Activated CD8-positive, alpha-beta memory T cell treated with anti-CD3 and anti-CD28 coated beads, Interleukin-2, amount 50 U/mL, for 24 hours (primary cell): ENCODE measurements around the gene SLC36A4.
"Not testable (repeated sequence)": the region's sequence is repeated elsewhere in the genome, so short reads cannot be mapped to it uniquely, and the experiment has no call there.

Source experiments
- DNase-seq: peaks from one replicate; pipeline ENCODE4 v3.0.0-alpha.2; 2020; ENCODE audit errors: extremely low read depth

The SLC36A4 gene

DNA sequence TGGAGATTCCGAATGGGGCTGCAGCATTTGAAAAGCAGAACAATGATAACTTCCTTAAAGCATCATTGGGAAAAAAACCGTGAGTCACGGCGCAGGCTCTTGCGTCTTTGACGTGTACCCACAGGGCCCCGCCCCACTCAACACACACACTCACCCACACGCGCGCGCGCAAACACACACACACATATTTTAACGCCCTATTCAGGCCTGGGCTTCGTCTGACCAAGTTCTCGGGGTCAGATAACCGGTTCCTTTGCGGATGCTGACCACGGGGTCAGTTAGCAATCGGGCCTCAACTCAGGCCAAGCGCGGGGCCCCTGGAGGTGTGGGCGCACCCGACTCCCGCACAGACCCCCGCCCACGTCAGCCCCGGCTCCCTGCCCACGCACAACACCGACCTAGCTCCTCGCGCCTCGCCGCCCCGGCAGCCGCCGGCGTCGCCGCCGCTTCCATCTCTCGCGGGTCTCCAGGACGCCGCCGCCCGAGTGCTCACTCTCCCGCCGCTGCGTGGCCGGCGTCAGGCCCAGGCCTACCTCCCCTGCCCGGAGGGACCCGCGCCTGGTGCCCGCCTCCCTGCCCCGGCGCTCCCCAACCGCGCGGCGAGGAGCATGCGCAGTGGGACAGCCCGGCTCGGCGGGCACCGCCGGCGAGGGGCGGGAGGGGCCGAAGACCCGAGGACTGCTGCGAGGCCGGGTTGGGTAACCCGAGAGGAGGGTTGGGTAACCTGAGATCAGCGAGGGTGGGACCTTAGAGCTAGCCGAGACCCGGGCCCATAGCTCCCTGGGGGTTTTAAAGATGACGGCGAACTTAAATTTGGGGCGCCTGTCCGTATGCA is at the start of gene SLC36A4:
Gene SLC36A4, minus strand, starts transcription at position 612 of the 835 bp plus-strand sequence. Its CDS starts 159 bp downstream, at position 453.
- DNase-seq, result peak; percentile 76

DNA sequence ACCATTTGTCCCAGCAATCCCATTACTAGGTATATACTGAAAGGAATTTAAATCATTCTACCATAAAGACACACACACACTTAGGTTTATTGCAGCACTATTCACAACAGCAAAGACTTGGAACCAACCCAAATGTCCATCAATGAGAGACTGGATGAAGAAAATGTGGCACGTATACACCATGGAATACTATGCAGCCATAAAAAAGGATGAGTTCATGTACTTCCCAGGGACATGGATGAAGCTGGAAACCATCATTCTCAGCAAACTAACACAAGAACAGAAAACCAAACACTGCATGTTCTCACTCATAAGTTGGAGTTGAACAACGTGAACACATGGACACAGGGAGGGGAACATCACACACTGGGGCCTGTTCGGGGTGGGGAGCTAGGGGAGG is 49.0 kb upstream of the SLC36A4 start:
- DNase-seq, result not testable (repeated sequence)

DNA sequence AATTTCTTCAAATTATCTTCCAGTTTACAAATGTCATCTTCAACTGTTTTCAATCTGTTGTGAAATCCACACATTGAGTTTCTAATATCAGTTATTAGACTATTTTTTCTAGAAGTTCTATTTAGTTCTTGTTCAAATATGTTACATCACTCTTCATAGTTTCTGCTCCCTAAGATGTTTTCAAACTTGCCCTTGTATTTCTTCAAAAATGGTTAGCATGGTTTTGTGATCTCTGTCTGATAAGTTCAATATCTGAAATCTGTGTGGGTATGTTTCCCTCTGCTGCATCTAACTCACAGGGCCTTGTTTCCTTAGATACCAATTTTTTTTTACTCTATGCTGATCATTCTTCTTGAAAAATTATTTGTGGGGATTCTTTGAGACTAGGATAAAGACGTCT is 46.2 kb upstream of the SLC36A4 start:
- no peak for DNase-seq

DNA sequence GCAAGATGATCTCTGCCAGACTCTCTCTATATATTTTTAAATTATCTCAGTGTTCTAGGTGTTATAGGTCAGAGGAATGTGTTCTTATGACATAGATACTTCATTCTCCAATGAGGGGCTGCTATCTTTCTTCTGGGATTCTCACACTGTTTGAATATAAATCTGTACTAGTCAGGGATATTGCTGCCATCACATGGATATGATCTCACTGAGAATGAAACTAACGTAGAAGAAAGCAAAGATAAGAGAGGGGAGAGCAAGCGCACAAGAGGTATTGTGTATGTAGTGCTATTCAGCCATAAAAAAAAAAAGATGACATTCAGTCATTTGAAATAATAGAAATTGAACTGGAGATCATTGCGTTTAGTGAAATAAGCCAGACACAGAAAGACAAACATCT is 42.2 kb upstream of the SLC36A4 start:
- no peak for DNase-seq

DNA sequence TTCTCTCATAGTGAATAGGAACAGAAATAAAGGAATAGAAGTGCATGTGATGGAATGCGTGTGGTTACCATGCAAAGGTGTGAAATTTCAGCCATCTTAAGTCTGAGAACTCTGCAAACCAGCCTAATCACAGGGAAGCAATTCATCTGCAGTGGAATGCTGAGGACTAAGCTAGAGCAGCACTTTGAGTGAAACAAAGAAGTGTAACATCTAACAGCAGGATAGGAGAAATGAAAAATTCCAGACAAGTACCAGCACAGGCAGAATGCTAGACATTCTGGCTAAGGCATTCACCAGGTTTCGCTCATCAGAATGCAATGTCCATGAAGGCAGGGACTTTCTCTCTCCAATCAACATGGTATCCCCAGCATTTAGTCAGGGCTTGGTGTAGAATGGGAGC is 41.2 kb upstream of the SLC36A4 start:
- DNase-seq, result no peak

DNA sequence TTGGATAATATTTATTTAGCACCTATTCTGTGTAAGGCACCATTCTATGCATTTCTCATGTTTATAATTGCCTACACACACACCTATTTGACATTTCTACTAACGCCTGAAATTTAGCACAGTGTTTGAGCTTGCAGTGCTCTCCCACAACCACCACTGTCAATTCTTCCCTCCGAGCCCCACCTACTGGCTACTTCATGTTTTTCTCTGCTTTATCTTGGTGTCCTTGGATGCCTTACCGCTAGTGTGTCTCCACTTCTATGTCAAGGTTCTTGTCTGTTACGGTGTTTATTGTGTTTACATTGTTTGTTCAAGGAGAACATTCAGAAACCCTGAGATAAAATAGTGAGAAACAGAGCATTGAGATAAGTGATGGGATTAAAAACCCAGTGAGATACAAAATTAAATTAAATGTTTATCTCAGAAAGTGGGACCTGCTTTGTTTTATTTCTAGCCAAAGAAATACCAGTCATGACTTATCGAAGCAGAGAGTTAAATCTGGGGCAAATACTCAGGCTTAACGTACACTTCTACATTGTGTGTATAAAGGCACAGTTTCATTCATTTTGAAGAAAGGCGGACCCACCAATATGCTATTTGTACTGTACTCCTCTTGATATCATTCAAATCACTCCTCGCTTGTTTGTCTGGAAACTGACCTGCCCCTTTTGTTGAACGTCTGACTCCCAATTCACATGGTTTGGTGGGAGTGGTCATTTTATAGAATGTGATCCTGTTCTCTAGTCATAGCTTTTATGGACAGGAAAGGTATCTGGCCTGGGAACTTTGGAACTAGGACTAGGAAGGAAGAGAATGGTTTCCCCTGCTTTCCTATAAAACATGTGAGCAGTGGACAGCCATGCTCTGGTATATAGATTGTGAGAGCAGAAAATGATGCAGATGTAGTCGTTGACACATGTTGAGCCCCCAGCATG is 39.2 kb upstream of the SLC36A4 start:
- DNase-seq, result no peak

DNA sequence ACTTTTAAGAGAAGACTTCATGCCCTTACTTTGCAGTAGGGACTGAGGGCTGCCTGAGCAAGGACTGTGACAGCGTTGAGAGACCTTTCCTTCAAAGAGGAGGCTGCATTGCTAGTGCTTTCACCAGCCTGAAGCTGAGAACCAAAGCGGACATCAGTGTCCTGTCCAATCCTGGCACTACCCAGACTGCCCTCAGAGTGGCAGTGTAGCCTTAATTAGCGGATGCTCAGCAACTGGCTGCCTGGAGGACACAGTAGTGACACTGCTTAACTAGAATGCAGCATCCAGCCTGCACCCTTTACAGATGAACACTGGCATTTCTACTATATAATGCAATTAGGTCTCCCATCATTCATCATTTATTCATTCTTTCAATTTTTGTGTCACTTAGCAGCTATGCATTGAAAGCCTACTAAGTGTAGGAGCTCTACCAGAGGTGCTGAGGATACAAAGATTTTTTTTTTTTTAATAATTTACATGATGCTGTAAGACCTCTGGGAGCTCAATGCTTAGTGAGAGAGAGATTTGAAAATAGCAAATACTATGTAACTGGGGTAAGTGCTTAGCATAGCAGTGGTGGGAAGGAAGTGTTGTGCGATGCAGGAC is 36.9 kb upstream of the SLC36A4 start:
- peak; percentile 24 for DNase-seq

DNA sequence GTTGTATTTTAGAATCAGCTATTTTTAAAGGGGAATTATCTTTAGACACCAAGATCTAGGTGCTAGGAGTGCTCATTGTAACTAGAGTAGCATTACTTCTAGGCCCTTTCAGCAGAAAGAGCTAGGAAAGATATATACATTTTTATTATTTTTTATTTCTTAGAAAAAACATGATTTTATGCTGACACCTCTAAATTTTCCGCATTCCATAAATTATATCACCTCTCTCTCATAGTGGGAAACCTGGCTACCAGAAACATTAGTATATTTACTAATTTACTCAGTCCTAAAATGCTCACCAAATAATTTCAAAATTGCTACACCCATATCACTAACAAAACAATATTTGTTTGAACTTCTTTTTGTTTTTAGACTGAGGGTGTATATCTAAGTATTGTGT is 32.1 kb upstream of the SLC36A4 start:
- DNase-seq, result no peak

DNA sequence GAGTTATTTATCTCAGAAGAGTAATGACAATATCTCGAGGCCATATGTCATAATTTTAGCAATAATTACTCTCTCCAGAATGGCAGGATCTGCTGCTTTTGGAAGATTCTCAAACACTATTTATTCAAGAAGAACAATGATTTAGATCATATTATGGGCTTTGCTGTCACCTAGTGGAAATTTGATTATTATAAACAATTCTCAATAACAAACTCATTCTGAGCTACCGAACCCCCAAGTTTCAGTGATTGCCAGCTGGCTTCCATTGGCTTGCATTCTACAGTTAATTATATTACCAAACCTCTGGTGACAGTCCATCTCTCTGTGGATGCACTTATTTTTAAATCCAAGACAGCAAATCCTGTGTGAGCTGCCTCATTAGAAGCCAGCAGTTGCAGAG is 27.9 kb upstream of the SLC36A4 start:
- DNase-seq, result no peak

DNA sequence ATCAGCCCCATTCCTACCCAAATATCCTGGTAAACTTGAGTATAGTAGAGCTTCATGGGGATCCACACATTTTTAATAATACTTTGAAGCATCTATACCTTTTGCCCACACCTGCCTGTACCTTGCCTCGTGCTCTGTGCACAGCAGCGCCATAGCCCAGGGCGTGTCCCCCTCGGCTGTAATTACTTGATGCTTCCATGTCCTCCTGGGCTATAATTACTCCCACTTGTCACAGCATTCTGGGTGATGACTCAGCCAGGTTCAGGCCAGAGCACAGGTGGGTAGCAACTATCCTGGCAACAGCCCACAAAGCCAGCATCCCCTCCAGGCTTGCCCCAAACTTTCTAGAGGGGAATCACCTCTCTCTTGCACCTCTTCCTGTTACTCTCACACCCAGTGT is 23.7 kb upstream of the SLC36A4 start:
- no peak for DNase-seq

DNA sequence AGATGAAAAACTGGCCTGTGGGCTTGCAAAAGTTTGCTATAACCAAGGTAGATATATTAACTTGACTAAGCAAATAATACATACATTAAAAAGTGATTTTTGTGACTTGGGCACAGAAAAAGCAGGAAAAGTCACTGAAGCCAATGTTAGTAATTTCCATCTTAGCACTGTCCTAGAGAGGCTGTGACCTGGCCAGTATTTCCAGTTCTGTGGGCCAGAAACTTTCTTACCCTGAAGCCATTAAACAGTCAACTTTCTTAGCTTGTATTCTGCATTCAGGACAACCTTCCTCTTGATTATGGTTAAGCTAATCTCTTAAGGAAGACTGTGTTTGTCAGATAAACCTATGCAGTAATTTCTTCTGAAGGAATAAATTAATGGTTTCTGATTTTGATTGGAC is 22.3 kb upstream of the SLC36A4 start:
- DNase-seq, result no peak

DNA sequence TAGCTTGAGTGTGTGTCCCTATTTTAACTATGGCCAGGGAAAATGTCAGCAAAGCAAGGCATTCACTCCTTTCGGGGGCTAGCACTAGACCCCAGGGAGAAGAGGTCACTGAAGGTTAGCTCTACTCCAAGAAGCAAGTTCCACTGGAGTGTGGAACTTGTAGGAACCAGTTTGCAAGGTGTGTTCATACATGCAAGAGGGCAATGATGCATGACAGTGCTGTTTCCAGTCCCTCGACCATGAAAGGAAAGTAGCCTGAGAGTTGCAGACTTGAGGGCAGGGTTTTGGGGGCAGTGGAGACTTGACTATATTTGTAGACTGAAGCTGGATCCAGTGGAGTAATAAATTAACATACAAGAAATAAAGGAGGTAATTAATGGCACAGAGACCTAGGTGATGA is 21.6 kb upstream of the SLC36A4 start:
- DNase-seq, result no peak

DNA sequence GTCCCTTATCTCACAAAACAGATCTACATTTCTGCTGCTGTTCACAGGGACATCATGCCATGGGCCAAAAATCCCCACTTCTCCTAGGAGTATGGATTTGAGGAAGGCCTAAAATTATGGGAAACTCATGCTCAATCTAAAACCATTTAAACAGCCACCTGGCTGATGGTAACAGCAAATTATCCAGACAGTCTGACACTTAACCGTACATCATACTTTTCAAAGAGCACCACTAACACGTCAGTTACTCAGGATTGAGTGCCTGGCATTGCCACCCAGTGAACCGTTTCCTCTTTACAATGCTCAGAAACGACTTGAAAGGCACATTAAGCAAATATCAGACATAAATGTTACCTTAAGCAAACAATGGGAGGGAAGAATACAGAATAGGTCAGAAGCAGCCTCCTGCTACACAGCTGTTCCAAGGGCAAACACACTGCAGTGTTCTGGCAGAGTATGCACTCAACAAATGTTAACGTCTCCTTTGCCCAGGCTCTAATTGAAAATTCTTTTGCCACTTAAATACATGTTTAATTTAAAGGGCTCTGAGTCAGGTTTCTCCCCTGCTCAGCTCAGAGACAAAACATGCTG is 18.8 kb upstream of the SLC36A4 start:
- no peak for DNase-seq

DNA sequence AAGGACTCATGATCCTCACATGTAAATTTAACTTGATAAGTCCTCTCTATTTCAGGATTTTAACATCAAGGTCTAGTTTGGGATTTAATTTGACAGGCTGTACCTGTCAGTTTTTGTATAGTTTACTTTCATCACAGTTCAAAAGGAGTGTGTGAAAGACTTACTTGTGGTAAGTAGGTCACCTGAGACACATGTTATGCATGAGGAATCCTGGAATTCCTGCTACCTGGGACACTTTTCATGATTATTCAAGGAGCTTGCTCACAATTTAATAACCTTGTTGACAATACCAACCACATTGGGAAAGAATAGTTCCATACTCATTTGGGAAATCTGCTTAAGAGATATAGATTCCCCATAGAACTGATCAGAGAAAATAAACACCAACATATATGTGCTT is 15.8 kb upstream of the SLC36A4 start:
- DNase-seq, result no peak

DNA sequence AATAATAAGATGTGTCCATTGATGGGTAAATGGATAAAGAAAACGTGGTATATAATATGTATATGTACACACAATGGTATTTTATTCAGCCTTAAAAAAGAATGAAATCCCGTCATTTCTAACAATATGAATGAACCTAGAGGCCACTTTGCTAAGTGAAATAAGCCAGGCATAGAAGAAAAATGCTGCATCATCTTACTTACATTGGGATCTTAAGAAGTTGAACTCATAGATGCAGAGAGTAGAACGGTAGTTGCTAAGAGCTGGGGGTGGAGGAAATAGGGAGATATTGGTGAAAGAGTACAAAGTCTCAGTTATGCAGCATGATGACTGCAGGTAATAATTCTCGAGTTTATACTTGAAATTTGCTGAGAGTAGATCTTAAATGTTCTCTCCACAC is 14.3 kb upstream of the SLC36A4 start:
- DNase-seq, result no peak

DNA sequence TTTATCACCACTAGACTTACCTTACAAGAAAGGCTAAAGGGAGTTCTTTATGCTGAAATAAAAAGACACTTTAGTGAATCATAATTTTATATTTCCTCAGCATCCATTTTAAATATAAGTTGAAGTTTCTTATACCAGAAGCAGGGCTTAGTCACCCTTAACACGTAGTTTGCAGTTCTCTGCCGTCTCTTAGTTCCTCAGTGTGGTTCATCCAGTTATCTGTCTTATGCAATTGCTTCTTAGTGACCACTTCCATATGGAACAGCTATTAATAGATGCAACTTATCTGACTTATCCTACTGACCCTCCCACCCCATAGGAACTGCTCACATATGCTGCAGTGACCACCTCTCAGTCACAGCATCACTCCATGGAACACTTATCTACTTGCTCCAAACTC is 11.7 kb upstream of the SLC36A4 start:
- no peak for DNase-seq

DNA sequence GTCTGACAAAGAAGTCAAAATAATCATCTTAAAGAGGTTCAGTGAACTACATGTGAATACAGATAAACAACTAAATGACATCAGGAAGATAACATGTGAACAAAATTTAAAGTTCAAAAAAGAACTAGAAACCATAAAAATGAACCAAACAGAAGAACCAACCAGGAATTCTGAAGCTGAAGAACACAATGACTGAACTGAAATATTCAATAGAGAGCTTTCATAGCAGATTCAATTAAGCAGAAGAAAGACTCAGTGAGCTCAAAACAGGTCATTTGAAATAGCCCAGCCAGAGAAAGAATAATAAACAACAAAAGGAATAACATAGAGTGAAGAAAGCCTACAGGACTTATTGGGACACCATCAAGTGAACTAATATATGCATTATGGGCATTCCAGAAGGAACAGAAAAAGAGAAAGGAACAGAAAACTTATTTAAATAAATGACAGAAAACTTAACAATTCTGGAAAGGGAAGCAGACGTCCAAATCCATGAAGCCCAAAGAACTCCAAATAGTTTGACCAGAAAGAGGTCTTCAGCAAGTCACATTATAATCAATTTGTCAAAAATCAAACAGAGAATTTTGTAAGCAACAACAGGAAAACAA is 11.0 kb upstream of the SLC36A4 start:
- DNase-seq, result no peak

DNA sequence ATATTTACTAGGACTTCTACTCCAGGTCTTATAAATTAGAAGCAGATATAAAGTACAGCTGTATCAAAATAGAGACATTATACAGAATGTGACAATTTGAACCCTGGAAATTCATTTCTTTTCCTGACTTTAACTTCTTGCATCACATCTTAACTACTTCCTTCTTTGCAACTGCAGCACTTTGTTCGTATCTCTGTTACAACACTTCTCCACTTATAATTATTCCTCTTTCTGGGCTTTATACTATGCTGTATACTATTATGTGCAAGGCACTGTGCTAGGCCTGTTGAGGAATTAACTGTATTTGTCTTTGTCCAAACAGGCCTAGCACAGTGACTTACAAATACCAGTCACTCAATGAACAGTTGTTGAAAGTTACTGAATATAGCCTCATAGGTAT is 1.8 kb upstream of the SLC36A4 start:
- DNase-seq, result no peak

DNA sequence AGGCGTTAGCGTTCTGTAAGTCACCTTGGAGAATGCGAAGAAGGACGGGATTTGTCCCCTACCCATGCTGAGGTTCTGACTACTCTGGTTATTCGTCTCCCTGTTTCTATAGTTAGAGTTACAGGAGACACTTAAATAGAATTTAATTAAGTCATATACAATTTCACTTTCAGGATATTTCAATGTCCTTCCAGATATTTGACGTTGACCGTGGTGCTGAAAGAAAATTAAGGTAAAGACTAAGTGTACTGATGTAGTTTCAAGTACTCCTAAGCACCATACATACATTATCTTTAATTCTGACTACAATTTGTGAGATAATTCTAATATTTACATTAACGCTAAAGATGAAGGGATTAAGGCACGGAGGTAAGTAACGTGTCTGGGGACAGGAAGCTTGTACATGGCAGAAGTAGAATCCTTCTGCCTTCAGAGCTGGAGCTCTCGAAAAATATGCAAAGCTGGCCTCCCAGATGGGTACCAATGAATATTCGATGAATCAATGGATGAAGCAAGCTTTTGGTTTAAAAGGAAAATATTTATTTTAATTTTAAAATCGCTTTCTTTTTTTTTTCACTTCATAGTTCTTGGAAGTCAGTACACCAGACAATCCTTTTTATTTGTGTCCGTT is 539 bp upstream of the SLC36A4 start:
- DNase-seq, result no peak

DNA sequence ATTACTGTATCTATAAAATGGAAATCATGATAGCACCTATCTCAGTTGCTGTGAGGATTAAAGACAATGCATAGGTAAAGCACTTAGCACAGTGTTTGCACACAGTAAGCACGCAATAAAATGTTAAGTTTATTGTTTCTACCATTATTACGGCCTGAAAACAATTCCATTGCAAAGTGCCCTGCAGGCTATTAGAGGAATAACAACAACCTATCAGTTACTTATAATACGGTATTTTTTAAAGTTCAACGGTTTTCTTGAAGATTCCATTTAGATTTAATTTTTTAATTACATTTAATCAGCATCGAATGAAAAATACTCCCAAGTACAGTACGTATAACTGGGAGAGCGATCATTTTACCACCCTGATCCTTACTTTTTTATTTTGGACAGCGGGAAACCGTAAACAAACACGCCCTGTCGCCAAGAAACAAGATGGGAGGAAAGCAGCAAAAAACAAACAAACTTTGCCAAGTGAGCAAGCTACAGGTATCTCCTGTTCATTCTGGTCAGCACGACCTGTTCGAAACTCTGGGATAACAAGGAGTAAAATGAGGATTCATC is 893 bp downstream of the SLC36A4 start:
- DNase-seq, result no peak
